ENCODE data around the gene POLR2E. TPM values are rescaled to one million over a fixed set of nuclear protein-coding genes. Genes with fewer than 3 reads are reported as not detected.

POLR2E gene
- total and polyA plus RNA-seq, 9 of the 15 experiments (the other 6 are each of a cell fraction or from before 2014, with no cell fraction given): 3.4 to 413 (median 244) TPM

DNA sequence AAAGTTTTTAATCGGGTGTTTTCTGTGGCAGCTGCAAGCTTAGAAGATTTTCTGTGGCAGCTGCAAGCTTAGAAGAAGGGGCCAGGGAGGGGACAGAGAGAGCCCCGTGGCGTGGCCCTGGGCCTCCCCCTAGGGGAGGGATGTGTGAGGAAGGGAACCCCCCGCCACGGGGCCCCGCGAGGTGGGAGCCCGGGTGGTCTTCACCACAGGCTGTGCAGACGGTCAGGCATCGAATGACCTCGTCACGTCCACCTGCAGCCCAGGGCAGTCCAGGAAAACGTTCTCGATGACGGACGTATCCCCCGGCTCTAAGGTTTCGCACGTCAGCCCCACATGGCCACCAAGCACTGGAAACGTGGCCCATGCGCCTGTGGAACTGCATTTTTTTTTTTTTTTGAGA lies 8.6 kb downstream of the POLR2E start:
- ATAC-seq: no peak
- Histone ChIP-seq H3K9ac (ENCODE audit: insufficient read depth in 1 of 2, low read depth in 2 of 2, low read length in 2 of 2) (no peak overlapping the region; a peak in 2 of 4 replicates), H3K4me3 (no peak overlapping the region), H3K9me3 (replicated peaks; ENCODE audit: control insufficient read depth, insufficient read depth, low read depth, low read length) (no peaks in the 10 kb centered on the region), H3K79me2 (ENCODE audit: control insufficient read depth, insufficient read depth, low read length) (peaks cover under 1% of the 10 kb centered on the region; the same call in 1 of the 3 replicates), H3K4me1 (replicated peaks in 1 of 2; ENCODE audit: control insufficient read depth in 2 of 2, insufficient read depth in 2 of 2, low read length in 2 of 2) (peaks cover 6 to 75% of the 10 kb centered on the region in 2 experiments), H3K36me3 (ENCODE audit: control insufficient read depth, insufficient read depth, low read length) (peaks cover 68% of the 10 kb centered on the region; the same call in 2 of the 3 replicates), H4K20me1 (replicated peaks; ENCODE audit: control insufficient read depth, insufficient read depth, low read length) (no peaks in the 10 kb centered on the region), H3K4me2 (ENCODE audit: insufficient read depth, low read length) (no peak overlapping the region), H2AFZ (ENCODE audit: low read depth, low read length) (no peak overlapping the region), H3K27me3 (ENCODE audit: control insufficient read depth in 2 of 2, insufficient read depth in 2 of 2, low read length in 2 of 2) (no peaks in the 10 kb centered on the region), H3K9me1 (ENCODE audit: control insufficient read depth, insufficient read depth, low read length) (peaks cover 3% of the 10 kb centered on the region), H3K27ac (ENCODE audit: extremely low read depth, low read depth, low read length) (no peak overlapping the region)
- no peak for DNase-seq (ENCODE audit: extremely low read depth in 1 of 4, low spot score in 3 of 4)
- TSS peak; percentile 29 for BruUV-seq (replicated peaks)
- ChIA-PET CTCF (ENCODE audit: low intra/inter-chr PET ratio) (no interaction called here), POLR2A (interaction anchor here (0.8 to 5.3 kb wide), 4 partner anchors 8 to 45 kb away, joined by 3 to 45 read pairs (median 7); partner anchors contain the start of gene POLR2E)
- FAIRE-seq: no peak
- in situ Hi-C loops (cut with MboI) (no loop called here), intact Hi-C loops (cut with micrococcal nuclease) (no loop called here)
- WGBS (ENCODE audit: insufficient coverage, low coverage, missing lambda C conversion rate): 85% methylated on average over 19 of the region's 21 CpGs
- TF ChIP-seq PRMT5 (CRISPR knock-in tag; IDR thresholded peaks at IDR 0.05) (no peak), TAL1 (IDR thresholded peaks at IDR 0.05) (no peak), POLR2G (IDR thresholded peaks at IDR 0.05; ENCODE audit: low read depth, low read length) (peak; percentile 58; the same call in 1 of the 2 replicates)
- TF ChIP-seq, protein P1, sequence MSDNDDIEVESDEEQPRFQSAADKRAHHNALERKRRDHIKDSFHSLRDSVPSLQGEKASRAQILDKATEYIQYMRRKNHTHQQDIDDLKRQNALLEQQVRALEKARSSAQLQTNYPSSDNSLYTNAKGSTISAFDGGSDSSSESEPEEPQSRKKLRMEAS (CRISPR knock-in tag; IDR thresholded peaks at IDR 0.05): 0 out of 2 replicates have a peak, but pooled peaks have one; percentile 14

All from K562 (cell line).